NCI-H2196 (cell line): ENCODE data around the gene SNX9.
A peak's percentile ranks its signal among the peaks of the same experiment; 100 is the strongest.

Source experiments
- DNase-seq: peaks from one replicate; lab custom pipeline; 2025; ENCODE audit not compliant: unreplicated experiment; lab: John Stamatoyannopoulos, UW

SNX9 gene

GRCh38 chr6:157800420-157801237, 22.4 kb upstream of the SNX9 start:
- DNase-seq = no peak

- DNase-seq = no peak
Measured at GRCh38 chr6:157804448-157805327, 18.4 kb upstream of the SNX9 start.

- DNase-seq = no peak
Measured at GRCh38 chr6:157806131-157806855, 16.8 kb upstream of the SNX9 start.

- DNase-seq = no peak
Measured at GRCh38 chr6:157806856-157807215, 16.2 kb upstream of the SNX9 start.

- no peak for DNase-seq
Measured at GRCh38 chr6:157808405-157808950, 14.6 kb upstream of the SNX9 start.

- no peak for DNase-seq
Measured at GRCh38 chr6:157809613-157810012, 13.4 kb upstream of the SNX9 start.

GRCh38 chr6:157811137-157811475, 11.9 kb upstream of the SNX9 start:
- no peak for DNase-seq

GRCh38 chr6:157811476-157812173, 11.4 kb upstream of the SNX9 start:
- DNase-seq = no peak

- DNase-seq = no peak
Measured at GRCh38 chr6:157812425-157813171, 10.4 kb upstream of the SNX9 start.

GRCh38 chr6:157813191-157813590, 9.9 kb upstream of the SNX9 start:
- DNase-seq = no peak

GRCh38 chr6:157813750-157814455, 9.1 kb upstream of the SNX9 start:
- DNase-seq = no peak

- no peak for DNase-seq
Measured at GRCh38 chr6:157814883-157815282, 8.2 kb upstream of the SNX9 start.

- no peak for DNase-seq
Measured at GRCh38 chr6:157821342-157822033, 1.6 kb upstream of the SNX9 start.

- no peak for DNase-seq
Measured at GRCh38 chr6:157822245-157823000, 623 bp upstream of the SNX9 start.

- DNase-seq = peak; percentile 2
Measured at GRCh38 chr6:157823528-157824370, 703 bp downstream of the SNX9 start.

GRCh38 chr6:157825243-157825904, 2.3 kb downstream of the SNX9 start:
- DNase-seq = no peak
